C4-2B (cell line): ENCODE measurements around the gene UBA3.

Source experiments
- H3K27ac ChIP-seq: fragments of 450-650 bp; 2 replicates; pipeline ENCODE4 v1.5.1; 2017
- ZFX ChIP-seq: fragments of 450-650 bp; IDR thresholded peaks from 2 replicates; pipeline ENCODE4 v1.6.1; 2017
- TF ChIP-seq, protein P1 (sequence below): fragments of 450-650 bp; conservative IDR thresholded peaks from 2 replicates; pipeline ENCODE4 v1.5.1; 2017; ENCODE audit warnings: mild to moderate bottlenecking

The UBA3 gene

DNA sequence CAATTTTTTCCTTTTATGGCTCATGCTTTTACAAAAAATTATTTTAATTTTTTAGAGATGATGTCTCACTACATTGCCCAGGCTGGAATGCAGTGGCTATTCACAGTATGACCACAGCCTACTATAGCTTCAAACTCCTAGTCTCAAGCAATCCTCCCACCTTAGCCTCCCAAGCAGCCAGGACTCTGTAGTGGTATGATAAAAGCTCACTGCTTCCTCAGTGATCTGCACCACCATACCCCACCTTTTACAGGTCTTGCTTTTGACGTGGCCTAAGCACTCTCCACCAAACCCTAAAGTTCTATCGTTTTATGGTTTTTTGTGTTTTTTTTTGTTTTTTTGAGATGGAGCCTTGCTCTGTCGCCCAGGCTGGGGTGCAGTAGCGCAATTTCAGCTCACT, 14.0 kb downstream of the UBA3 start:
- no peak overlapping the region for H3K27ac ChIP-seq
- TF ChIP-seq, protein P1, sequence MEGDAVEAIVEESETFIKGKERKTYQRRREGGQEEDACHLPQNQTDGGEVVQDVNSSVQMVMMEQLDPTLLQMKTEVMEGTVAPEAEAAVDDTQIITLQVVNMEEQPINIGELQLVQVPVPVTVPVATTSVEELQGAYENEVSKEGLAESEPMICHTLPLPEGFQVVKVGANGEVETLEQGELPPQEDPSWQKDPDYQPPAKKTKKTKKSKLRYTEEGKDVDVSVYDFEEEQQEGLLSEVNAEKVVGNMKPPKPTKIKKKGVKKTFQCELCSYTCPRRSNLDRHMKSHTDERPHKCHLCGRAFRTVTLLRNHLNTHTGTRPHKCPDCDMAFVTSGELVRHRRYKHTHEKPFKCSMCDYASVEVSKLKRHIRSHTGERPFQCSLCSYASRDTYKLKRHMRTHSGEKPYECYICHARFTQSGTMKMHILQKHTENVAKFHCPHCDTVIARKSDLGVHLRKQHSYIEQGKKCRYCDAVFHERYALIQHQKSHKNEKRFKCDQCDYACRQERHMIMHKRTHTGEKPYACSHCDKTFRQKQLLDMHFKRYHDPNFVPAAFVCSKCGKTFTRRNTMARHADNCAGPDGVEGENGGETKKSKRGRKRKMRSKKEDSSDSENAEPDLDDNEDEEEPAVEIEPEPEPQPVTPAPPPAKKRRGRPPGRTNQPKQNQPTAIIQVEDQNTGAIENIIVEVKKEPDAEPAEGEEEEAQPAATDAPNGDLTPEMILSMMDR = no peak
- TF ChIP-seq ZFX = no peak

DNA sequence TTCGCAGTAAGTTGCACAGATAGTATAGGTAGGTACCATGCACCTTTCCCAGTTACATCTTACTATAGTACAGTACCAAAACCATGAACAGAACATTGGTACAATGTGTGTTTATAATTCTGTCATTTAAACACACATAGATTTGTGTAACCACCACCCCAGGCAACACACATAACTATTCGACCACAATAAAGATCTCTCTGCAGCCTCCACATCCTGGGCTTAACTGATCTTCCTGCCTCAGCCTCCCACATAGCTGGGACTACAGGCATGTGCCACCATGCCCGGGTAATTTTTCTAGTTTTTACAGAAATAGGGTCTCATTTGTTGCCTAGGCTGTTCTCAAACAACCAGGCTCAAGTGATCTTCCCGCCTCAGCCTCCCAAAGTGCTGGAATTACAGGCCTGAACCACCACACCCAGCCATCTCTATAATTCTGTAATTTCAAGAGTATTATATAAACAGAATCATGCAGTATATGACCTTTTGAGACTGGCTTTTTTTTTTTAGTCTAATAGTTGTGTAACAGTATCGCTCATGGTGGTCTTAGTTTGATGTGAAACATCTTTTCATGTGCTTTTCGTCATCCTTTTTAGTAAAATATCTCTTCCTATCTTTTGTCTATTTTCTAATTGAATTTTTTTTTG, 14.7 kb downstream of the UBA3 start:
- no peak overlapping the region for H3K27ac ChIP-seq
- no peak for TF ChIP-seq ZFX
- TF ChIP-seq, protein P1 = no peak

DNA sequence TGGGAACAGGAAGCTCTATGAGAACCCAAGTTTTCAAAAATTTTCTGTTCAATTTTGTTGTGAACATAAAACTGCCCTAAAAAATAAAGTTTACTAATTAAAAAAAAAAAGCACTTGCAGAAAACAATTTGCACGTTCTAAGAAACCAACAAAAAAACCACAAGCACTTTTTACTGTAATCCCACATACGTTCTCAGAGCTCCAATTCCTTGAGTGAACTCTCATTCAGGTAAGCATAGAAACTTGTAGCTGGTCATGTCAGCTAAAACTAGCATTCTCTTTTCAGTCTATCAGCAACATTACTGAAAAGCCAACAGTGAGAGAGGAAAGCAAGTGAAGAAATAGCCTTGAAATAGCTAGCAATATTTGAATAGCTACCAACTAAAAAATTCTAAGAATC, 16.5 kb downstream of the UBA3 start:
- no peak overlapping the region for H3K27ac ChIP-seq
- no peak for TF ChIP-seq ZFX
- TF ChIP-seq, protein P1 = no peak

DNA sequence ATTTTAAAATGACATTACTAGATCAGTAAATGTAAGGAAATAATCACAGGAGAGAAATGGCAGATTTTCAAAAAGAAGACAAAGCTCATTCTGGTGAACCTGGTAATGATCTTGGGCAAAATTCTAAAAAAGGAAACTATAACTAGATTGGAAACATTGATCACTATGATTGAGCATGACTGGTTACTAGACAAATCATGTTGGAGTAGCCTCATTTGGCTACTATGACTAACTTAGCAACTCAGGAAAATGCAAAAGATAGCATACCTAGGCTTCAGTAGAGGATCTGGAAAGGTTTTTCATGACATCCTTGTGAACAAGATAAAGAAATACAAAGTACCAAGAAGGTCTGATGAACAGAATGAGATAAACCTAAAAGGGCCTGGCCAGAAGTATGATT, 20.5 kb downstream of the UBA3 start:
- H3K27ac ChIP-seq = no peak overlapping the region
- TF ChIP-seq, protein P1 = no peak
- no peak for TF ChIP-seq ZFX

DNA sequence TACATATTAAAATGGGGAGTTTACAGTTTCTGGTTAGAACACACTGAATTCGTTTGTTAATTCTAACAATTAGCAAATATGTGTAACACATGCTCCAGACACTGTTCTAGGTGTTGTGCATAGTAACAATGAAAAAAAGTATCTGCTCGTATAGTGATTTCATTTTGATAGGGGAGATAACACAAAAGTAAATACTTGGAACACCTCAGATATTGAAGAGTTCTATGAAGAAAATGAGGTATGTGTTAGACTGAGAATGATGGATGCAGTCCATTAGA, 21.3 kb downstream of the UBA3 start:
- TF ChIP-seq, protein P1 = no peak
- no peak for TF ChIP-seq ZFX
- H3K27ac ChIP-seq = no peak overlapping the region

DNA sequence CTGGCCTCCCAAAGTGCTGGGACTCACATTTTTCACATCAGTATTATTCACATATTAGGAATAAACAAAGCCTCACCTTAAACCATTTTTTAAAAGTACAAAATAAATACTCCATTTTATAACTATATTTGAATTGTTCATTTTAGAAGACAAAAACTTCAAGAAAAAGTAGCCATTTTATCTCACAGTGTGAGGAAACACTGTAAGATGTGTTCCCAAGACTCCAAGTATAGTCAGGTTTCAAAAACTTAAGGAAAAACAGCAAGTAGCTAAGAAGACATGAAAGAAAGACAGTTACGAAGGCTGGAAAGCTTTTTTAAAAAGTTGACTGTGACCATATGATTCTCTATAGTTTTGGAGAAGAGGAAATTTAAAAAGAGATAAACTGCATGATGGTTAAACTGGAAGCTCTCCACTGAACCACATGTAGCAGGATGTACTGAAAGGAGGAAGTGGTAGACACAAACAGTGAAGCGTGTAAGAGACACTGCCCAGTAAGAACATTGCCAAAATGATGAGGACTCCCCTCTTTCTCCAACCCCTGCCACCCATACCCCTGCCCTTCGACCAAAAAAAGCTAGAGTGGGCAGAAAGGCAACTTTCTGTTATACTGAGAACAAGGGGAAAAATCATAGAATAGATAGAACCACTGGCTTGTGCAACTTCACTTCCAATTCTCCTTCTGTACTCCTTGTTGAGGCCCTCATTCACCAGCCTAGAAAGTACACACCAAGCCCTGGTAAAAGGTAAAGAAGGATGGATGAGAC, 21.8 kb downstream of the UBA3 start:
- no peak for TF ChIP-seq ZFX
- TF ChIP-seq, protein P1 = no peak
- no peak overlapping the region for H3K27ac ChIP-seq

DNA sequence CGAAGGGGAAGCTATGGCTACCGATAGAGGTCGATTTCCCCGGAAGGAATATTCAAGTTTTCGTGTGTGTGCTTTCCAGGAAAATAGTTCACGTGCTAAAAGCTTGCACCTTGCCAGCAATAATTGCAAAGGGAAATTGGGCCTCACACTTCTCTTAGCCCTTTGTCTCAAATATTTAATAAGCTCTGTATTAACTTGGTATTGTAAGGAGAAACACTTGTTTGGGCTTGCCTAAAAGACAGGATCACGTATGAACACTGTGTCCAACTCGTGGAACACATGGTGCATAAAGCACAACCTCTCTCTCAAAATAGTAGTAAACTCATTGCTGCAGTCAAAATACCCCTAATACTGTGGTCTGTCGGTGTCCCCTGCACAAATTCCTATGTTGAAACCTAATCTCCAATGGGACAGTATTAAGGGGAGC, 27.7 kb downstream of the UBA3 start:
- H3K27ac ChIP-seq = peak overlapping the region; percentile 80
- TF ChIP-seq ZFX = no peak
- TF ChIP-seq, protein P1 = no peak
